WTC11 (cell line): ENCODE data around the gene GFPT2. TPM values are rescaled to one million over a fixed set of nuclear protein-coding genes. Genes with fewer than 3 reads are reported as not detected.

Experiments
- ATAC-seq: fragments of 200-7000 bp; cut with Tn5 transposase; 2 replicates; pipeline ENCODE4 v1.10.0; 2021; ENCODE audit warnings: mild to moderate bottlenecking, moderate library complexity
- CTCF ChIA-PET: fragments of 300-600 bp; sonication (Branson Sonifier 250); formaldehyde crosslinking; loops from one replicate; lab custom pipeline; 2021; ENCODE audit warnings: antibody characterized with exemption; lab: Charles Lee
- POLR2A ChIA-PET: fragments of 350-600 bp; sonication (Branson Sonifier 250); formaldehyde crosslinking; loops from one replicate; lab custom pipeline; 2021; ENCODE audit warnings: antibody characterized with exemption; lab: Charles Lee
- DNase-seq: peaks from one replicate; pipeline ENCODE4 v3.0.0; 2021; ENCODE audit warnings: low spot score
- H3K27ac Mint-ChIP-seq: 2 replicates; pipeline ENCODE4 v1.8.0; 2021; ENCODE audit warnings: mixed read lengths
- H3K27me3 Mint-ChIP-seq: 2 replicates; pipeline ENCODE4 v1.8.0; 2021; ENCODE audit warnings: low read depth, mild to moderate bottlenecking, moderate library complexity, mixed read lengths
- H3K36me3 Mint-ChIP-seq: 2 replicates; pipeline ENCODE4 v1.8.0; 2021; ENCODE audit warnings: mixed read lengths
- H3K4me1 Mint-ChIP-seq: 2 replicates; pipeline ENCODE4 v1.8.0; 2022; ENCODE audit warnings: mixed read lengths
- H3K4me3 Mint-ChIP-seq: 2 replicates; pipeline ENCODE4 v1.8.0; 2021; ENCODE audit warnings: mild to moderate bottlenecking, moderate library complexity, mixed read lengths
- H3K9me3 Mint-ChIP-seq: 2 replicates; pipeline ENCODE4 v1.8.0; 2021; ENCODE audit warnings: mixed read lengths
- ARID4B ChIP-seq: sonication (generic); formaldehyde crosslinking; IDR thresholded peaks from 2 replicates; pipeline ENCODE4 v1.8.0; 2023; ENCODE audit warnings: missing genetic modification reagents, mild to moderate bottlenecking, borderline replicate concordance
- ATF1 ChIP-seq: sonication (generic); formaldehyde crosslinking; IDR thresholded peaks from 2 replicates; pipeline ENCODE4 v1.8.1; 2023; ENCODE audit warnings: mild to moderate bottlenecking, moderate library complexity, missing genetic modification reagents
- ATF2 ChIP-seq: sonication (generic); formaldehyde crosslinking; IDR thresholded peaks from 2 replicates; pipeline ENCODE4 v1.8.1; 2022; ENCODE audit warnings: low read depth, missing genetic modification reagents, borderline replicate concordance
- ATF3 ChIP-seq: sonication (generic); formaldehyde crosslinking; conservative IDR thresholded peaks from 2 replicates; pipeline ENCODE4 v1.8.1; 2022; ENCODE audit warnings: mild to moderate bottlenecking, missing genetic modification reagents
- E2F1 ChIP-seq: sonication (generic); formaldehyde crosslinking; IDR thresholded peaks from 2 replicates; pipeline ENCODE4 v1.8.0; 2022; ENCODE audit warnings: mild to moderate bottlenecking, missing genetic modification reagents
- EMX1 ChIP-seq: fragments of 250-450 bp; sonication (Bioruptor Pico); IDR thresholded peaks from 2 replicates; pipeline ENCODE4 v1.8.0; 2021; ENCODE audit warnings: mild to moderate bottlenecking
- FOXK1 ChIP-seq: sonication (generic); formaldehyde crosslinking; IDR thresholded peaks from 2 replicates; pipeline ENCODE4 v1.8.0; 2022; ENCODE audit warnings: mild to moderate bottlenecking, moderate library complexity, missing genetic modification reagents
- GABPB1 ChIP-seq: sonication (generic); formaldehyde crosslinking; IDR thresholded peaks from 2 replicates; pipeline ENCODE4 v1.8.1; 2023; ENCODE audit warnings: mild to moderate bottlenecking, missing genetic modification reagents
- GRHL2 ChIP-seq: fragments of 250-450 bp; sonication (Bioruptor Pico); IDR thresholded peaks from 2 replicates; pipeline ENCODE4 v1.8.0; 2022; ENCODE audit warnings: mild to moderate bottlenecking, moderate library complexity; ENCODE audit not compliant: insufficient replicate concordance, severe bottlenecking
- JAZF1 ChIP-seq: fragments of 250-450 bp; sonication (Bioruptor Pico); IDR thresholded peaks from 2 replicates; pipeline ENCODE4 v1.9.0; 2021; ENCODE audit warnings: moderate library complexity, mild to moderate bottlenecking, inconsistent platforms
- KAT7 ChIP-seq: sonication (generic); formaldehyde crosslinking; IDR thresholded peaks from 2 replicates; pipeline ENCODE4 v1.8.1; 2023; ENCODE audit warnings: missing genetic modification reagents, mild to moderate bottlenecking, borderline replicate concordance
- MAX ChIP-seq: sonication (generic); formaldehyde crosslinking; IDR thresholded peaks from 2 replicates; pipeline ENCODE4 v1.8.0; 2022; ENCODE audit warnings: mild to moderate bottlenecking, missing genetic modification reagents
- MYBL2 ChIP-seq: sonication (generic); formaldehyde crosslinking; IDR thresholded peaks from 2 replicates; pipeline ENCODE4 v1.8.1; 2023; ENCODE audit warnings: mild to moderate bottlenecking, moderate library complexity, missing genetic modification reagents
- NFE2L1 ChIP-seq: sonication (generic); formaldehyde crosslinking; IDR thresholded peaks from 2 replicates; pipeline ENCODE4 v1.8.1; 2023; ENCODE audit warnings: missing genetic modification reagents
- NR2C2 ChIP-seq: sonication (generic); formaldehyde crosslinking; IDR thresholded peaks from 2 replicates; pipeline ENCODE4 v1.8.0; 2022; ENCODE audit warnings: mild to moderate bottlenecking, missing genetic modification reagents
- ZNF317 ChIP-seq: sonication (generic); formaldehyde crosslinking; IDR thresholded peaks from 2 replicates; pipeline ENCODE4 v1.8.1; 2023; ENCODE audit warnings: low read depth, mild to moderate bottlenecking, moderate library complexity, missing genetic modification reagents, borderline replicate concordance
- ZNF416 ChIP-seq: fragments of 250-450 bp; sonication (Bioruptor Pico); IDR thresholded peaks from 2 replicates; pipeline ENCODE4 v1.9.0; 2021; ENCODE audit warnings: mild to moderate bottlenecking, inconsistent platforms
- ZNF425 ChIP-seq: fragments of 250-450 bp; sonication (Bioruptor Pico); conservative IDR thresholded peaks from 2 replicates; pipeline ENCODE4 v1.9.0; 2021; ENCODE audit warnings: mild to moderate bottlenecking
- ZNF512 ChIP-seq: sonication (generic); formaldehyde crosslinking; IDR thresholded peaks from 2 replicates; pipeline ENCODE4 v1.8.1; 2022; ENCODE audit warnings: missing genetic modification reagents, borderline replicate concordance
- total RNA-seq: library from RNA; stranded (reverse); gene quantifications from 3 replicates; pipeline ENCODE4 v1.2.3, GENCODE V29; 2021

Gene GFPT2
- total RNA-seq, 1 experiment from 2014 or later, result 124 TPM

- CTCF ChIA-PET, result interaction anchor here (0.7 to 2.2 kb wide), 3 partner anchors 9 to 27 kb away, joined by 3 to 11 read pairs (median 7); no protein-coding TSS in a partner anchor
- no peak for DNase-seq
- Mint-ChIP-seq H3K9me3 (no peaks in the 10 kb centered on the region), H3K36me3 (peaks cover 63% of the 10 kb centered on the region), H3K27me3 (no peaks in the 10 kb centered on the region), H3K27ac (no peak overlapping the region; the same call in 1 of the 2 replicates), H3K4me3 (no peak overlapping the region), H3K4me1 (peaks cover 7% of the 10 kb centered on the region)
- no peak for ATAC-seq
- POLR2A ChIA-PET, result no interaction called here
- TF ChIP-seq ZNF416 (CRISPR knock-in tag), result no peak
Observed at GRCh38 chr5:180305481-180305880, 47.7 kb downstream of the GFPT2 start.

- ChIA-PET CTCF (interaction anchor here (0.6 to 2.2 kb wide), 7 partner anchors 9 to 69 kb away, joined by 3 to 11 read pairs (median 7); no protein-coding TSS in a partner anchor), POLR2A (no interaction called here)
- no peak for TF ChIP-seq ATF1 (CRISPR knock-in tag)
- no peak for TF ChIP-seq ARID4B
- H3K9me3 Mint-ChIP-seq, result no peaks in the 10 kb centered on the region
- H3K4me3 Mint-ChIP-seq, result no peak overlapping the region
- H3K4me1 Mint-ChIP-seq, result peaks cover 7% of the 10 kb centered on the region
- DNase-seq, result no peak
- no peak overlapping the region; the same call in 1 of the 2 replicates for H3K27ac Mint-ChIP-seq
- no peak for ATAC-seq
- peaks cover 65% of the 10 kb centered on the region for H3K36me3 Mint-ChIP-seq
- H3K27me3 Mint-ChIP-seq, result no peaks in the 10 kb centered on the region
Observed at GRCh38 chr5:180304431-180305375, 48.4 kb downstream of the GFPT2 start.

- no peaks in the 10 kb centered on the region for H3K9me3 Mint-ChIP-seq
- peaks cover 7% of the 10 kb centered on the region for H3K4me1 Mint-ChIP-seq
- DNase-seq (no peak), ATAC-seq (no peak)
- no peak overlapping the region for H3K4me3 Mint-ChIP-seq
- H3K36me3 Mint-ChIP-seq, result peaks cover 65% of the 10 kb centered on the region
- CTCF ChIA-PET, result interaction anchor here (0.9 to 2.2 kb wide), 5 partner anchors 11 to 67 kb away, joined by 3 to 11 read pairs (median 7); no protein-coding TSS in a partner anchor
- no peaks in the 10 kb centered on the region for H3K27me3 Mint-ChIP-seq
- POLR2A ChIA-PET, result no interaction called here
- H3K27ac Mint-ChIP-seq, result no peak overlapping the region
- TF ChIP-seq GRHL2 (CRISPR knock-in tag) (no peak), NFE2L1 (CRISPR knock-in tag) (no peak), JAZF1 (CRISPR knock-in tag) (no peak), E2F1 (CRISPR knock-in tag) (no peak), ZNF425 (CRISPR knock-in tag) (no peak), ATF3 (CRISPR knock-in tag) (no peak), EMX1 (CRISPR knock-in tag) (no peak), ZNF512 (CRISPR knock-in tag) (no peak), FOXK1 (CRISPR knock-in tag) (no peak), MAX (CRISPR knock-in tag) (no peak), ATF2 (CRISPR knock-in tag) (no peak), NR2C2 (CRISPR knock-in tag) (no peak), KAT7 (CRISPR knock-in tag) (no peak), ZNF317 (CRISPR knock-in tag) (no peak), MYBL2 (CRISPR knock-in tag) (no peak), GABPB1 (CRISPR knock-in tag) (no peak)
Observed at GRCh38 chr5:180304016-180304292, 49.2 kb downstream of the GFPT2 start.
